Stimulated activated naive B cell treated with anti-CD40 and anti-IgM and Interleukin-4, amounts not matched to agents 10 μg/mL and 1 μg/mL and 100 μg/mL, for 72 hours (primary cell): ENCODE measurements around the gene LUZP2.

ENCODE experiments used
- ATAC-seq, 2 donors: fragments of 150-1000 bp; cut with Tn5 transposase; replicated peaks; 2 replicates each; pipeline ENCODE4 v1.10.0; 2021; ENCODE audit warnings: moderate library complexity in 1 of 2
- DNase-seq: peaks from one replicate; pipeline ENCODE4 v3.0.0; 2021
- H3K27ac Mint-ChIP-seq: one replicate; pipeline ENCODE4 v1.8.0; 2022; ENCODE audit warnings: mild to moderate bottlenecking, mixed read lengths
- H3K27me3 Mint-ChIP-seq, 2 donors: one replicate each; pipeline ENCODE4 v1.8.0; 2022; ENCODE audit warnings: mixed read lengths in 2 of 2
- H3K36me3 Mint-ChIP-seq, 2 donors: one replicate each; pipeline ENCODE4 v1.8.0; 2022; ENCODE audit warnings: mixed read lengths in 2 of 2, mild to moderate bottlenecking in 1 of 2
- H3K4me1 Mint-ChIP-seq, 2 donors: one replicate each; pipeline ENCODE4 v1.8.0; 2022; ENCODE audit warnings: mixed read lengths in 2 of 2, mild to moderate bottlenecking in 1 of 2
- H3K4me3 Mint-ChIP-seq, 2 donors: one replicate each; pipeline ENCODE4 v1.8.0; 2022; ENCODE audit warnings: mild to moderate bottlenecking in 2 of 2, mixed read lengths in 2 of 2, moderate library complexity in 1 of 2
- H3K9me3 Mint-ChIP-seq, 2 donors: one replicate each; pipeline ENCODE4 v1.8.0; 2022; ENCODE audit warnings: mixed read lengths in 2 of 2, mild to moderate bottlenecking in 1 of 2

LUZP2 gene

GRCh38 chr11:25119416-25119815 is 622.6 kb downstream of the LUZP2 start:
- ATAC-seq (no peak), DNase-seq (no peak)
- Mint-ChIP-seq H3K27ac (no peak overlapping the region), H3K4me1 (no peaks in the 10 kb centered on the region), H3K4me3 (no peak overlapping the region), H3K27me3 (no peaks in the 10 kb centered on the region), H3K9me3 (peaks cover 0 to 5% of the 10 kb centered on the region in 2 donors), H3K36me3 (no peaks in the 10 kb centered on the region)
